GM04503 (cell line): Measurements from ENCODE around the gene TNNI3K.

Source experiments
- DNase-seq: peaks from one replicate; pipeline ENCODE4 v3.0.0-alpha.2; 2012; ENCODE audit warnings: low read depth

TNNI3K gene

GRCh38 chr1:74578101-74578500 lies 342.9 kb downstream of the TNNI3K start:
- DNase-seq: no peak

GRCh38 chr1:74579425-74579824 lies 344.2 kb downstream of the TNNI3K start:
- no peak for DNase-seq

DNA sequence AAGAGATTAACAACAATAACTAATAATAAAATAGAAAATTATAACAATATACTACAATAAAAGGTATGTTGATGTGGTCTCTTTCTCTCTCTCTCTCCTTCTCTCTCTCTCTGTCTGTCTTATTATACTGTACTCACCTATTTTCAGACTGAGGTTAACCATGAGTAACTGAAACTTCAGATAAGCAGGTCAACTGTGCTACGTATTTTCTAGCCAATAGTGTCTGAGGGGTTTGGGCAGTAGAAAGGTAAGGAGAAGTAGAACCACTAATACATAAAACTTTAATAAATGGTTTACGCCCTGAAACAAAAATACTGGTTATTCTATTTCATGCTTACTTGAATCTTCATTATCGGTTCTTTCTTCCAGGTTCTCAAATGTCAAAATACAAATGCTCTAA lies 348.2 kb downstream of the TNNI3K start:
- no peak for DNase-seq

GRCh38 chr1:74584185-74584584 lies 349.0 kb downstream of the TNNI3K start:
- no peak for DNase-seq

GRCh38 chr1:74586253-74586897 lies 351.2 kb downstream of the TNNI3K start:
- DNase-seq: no peak

DNA sequence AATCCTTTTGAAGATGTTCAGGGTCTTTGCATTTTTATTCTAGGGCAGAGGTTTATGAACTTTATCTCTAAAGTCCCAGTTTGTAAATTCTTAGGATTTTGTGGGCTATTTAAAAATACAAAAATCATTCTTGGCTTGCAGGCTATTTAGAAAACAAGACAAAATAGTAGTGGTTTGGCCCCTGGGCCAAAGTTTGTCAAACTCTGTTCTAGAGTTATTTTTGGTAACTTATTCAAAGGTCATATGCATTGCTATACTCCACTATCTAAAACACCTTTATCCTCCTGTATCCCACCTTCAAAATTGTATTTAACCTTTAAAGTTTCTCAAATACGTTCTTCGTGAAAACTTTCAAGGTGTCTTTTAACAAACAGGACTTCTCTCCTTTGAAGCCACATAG lies 352.7 kb downstream of the TNNI3K start:
- DNase-seq: no peak

GRCh38 chr1:74590288-74590687 lies 355.1 kb downstream of the TNNI3K start:
- no peak for DNase-seq

DNA sequence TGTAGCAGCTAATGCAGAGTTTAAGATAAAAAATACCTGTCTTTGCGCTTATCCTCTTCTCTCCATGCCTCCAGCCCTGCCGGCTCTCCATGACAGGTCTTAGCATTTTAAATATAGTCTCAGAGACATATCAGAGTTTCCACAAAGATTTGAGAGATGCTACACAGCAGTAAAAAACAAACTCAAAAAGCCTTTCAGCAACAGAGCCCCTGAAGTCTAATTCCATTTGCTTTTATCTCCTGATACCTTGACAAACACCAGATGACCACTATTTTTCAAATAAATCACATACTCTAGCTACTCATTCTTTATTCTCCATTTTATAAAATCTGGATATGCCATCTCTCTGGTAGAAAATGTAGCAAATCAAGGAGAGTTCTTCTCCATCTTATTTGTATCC lies 356.8 kb downstream of the TNNI3K start:
- DNase-seq: no peak

DNA sequence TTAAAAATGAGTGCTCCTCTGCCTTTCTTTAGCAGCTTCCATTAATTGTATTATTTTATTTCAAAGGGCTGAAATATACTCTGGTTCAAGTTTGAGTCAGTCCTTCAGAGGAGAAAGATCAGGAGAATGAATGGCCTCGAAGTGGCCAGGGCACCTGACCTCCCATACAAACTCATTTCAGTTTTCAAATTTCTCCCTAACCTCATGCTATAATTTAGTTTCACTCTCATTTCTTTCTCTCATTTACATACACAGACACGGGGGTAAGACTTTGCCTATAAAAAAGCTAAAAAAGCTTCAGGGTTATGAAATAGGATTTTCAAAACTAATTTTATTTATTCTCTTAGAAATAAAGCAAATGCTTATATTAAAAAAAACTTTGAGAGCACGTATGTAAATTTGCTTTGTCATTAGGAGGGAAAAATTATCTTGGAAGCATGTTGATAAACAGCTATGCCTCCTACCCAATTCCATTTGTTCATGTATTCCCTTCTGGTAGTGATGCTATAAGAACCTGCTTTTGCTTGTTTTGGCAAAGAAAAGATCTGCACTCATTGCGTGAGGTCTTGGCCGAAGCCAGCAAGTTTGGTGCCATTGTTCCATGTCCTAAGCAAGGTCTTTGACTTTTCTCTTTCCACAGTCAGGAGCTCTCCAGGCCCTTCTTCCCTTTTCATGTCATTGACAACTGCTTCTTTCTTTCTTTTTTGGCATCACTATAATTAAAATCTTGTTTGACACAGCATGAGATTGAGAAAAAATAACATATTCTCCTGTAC lies 357.6 kb downstream of the TNNI3K start:
- DNase-seq: no peak
